ENCODE results near the gene TDRD9.

DNA sequence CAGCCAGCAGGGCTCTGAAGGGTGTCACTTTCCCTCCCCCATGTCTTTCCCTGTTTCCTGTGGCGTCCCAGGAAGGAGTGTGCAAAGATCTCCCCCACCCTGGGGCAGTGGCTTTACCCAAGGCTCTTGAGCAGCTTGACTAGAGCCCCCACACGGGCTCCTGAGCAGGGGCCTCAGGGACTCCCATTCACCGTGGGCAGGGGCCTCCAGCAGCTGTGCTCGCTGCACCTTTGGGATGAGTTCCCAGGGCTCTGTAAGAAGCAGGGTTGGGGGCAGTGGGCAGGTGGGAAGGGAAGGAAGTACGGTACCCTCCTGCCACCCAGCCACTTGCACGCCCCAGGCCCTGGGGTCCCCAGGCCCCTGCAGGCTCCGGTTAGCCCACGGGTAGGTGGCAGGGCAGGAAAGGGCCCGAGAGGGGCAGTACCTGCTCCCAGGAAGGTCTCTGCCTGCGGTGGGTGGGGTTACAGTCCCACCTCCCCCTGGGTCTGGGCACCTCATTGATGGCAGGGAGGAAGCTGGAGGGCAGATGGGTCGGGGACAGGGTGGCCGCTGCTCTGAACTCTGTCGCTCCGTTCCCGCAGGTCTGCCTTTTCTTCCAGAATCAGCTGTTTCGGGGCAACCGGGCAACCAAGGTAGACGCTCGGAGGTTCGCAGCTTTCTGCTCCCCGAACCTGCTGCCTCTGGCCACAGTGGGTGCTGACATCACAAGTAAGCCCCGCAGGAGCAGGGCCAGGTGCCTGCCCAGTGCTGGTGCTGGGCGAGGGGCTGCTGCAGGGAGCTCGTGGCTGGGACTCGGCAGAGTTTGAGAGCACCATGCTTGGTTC is 170.2 kb downstream of the TDRD9 start:
- no peak for TF ChIP-seq SIN3A (IDR thresholded peaks at IDR 0.05; ENCODE audit: borderline replicate concordance, insufficient read depth, low read depth, low read length)
- TF ChIP-seq TCF7L2 (IDR thresholded peaks at IDR 0.05; ENCODE audit: low read depth, low read length) = no peak
- TF ChIP-seq, protein P1, sequence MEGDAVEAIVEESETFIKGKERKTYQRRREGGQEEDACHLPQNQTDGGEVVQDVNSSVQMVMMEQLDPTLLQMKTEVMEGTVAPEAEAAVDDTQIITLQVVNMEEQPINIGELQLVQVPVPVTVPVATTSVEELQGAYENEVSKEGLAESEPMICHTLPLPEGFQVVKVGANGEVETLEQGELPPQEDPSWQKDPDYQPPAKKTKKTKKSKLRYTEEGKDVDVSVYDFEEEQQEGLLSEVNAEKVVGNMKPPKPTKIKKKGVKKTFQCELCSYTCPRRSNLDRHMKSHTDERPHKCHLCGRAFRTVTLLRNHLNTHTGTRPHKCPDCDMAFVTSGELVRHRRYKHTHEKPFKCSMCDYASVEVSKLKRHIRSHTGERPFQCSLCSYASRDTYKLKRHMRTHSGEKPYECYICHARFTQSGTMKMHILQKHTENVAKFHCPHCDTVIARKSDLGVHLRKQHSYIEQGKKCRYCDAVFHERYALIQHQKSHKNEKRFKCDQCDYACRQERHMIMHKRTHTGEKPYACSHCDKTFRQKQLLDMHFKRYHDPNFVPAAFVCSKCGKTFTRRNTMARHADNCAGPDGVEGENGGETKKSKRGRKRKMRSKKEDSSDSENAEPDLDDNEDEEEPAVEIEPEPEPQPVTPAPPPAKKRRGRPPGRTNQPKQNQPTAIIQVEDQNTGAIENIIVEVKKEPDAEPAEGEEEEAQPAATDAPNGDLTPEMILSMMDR (IDR thresholded peaks at IDR 0.05) = no peak

Data from Panc1 (cell line).